ENCODE measurements around the gene NLGN3. TPM values are rescaled to one million over a fixed set of nuclear protein-coding genes. Genes with fewer than 3 reads are reported as not detected.

NLGN3 gene
- total and polyA plus RNA-seq, 2 of the 8 experiments (the other 6 are each of a cell fraction or from before 2014, with no cell fraction given), result 12.0 to 14.8 TPM

DNA sequence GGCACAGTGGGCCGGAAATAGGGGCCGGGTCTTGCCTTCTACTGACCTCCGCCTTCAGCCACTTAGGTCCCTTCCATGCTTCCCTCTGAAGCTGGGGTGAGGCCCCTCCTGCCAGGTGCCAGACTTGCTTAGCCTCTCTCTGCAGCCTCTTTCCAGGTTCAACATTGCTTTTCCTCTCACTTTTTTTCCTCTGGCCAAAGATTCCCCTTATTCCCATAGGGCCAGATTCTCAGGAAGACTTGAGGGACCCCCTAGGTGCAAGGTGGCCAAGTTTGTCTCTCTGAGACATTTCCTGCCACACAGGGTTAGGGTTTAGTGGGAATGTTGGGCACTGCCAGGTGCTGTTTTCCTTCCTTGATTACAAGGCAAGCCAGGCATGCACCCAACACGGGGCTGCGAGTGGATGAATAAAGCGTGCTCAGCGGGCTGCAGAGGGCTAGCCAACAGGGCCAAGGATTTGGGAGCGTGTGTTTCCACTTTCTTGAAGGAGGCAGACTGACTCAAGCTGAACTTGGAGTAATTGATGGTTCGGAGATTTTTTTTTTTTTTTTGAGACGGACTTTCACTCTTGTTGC lies 70.8 kb downstream of the NLGN3 start:
- Histone ChIP-seq H3K18ac (ENCODE audit: extremely low read depth, low read length) (no peak overlapping the region), H3K27ac (ENCODE audit: low read depth, low read length) (no peak overlapping the region), H4K8ac (ENCODE audit: extremely low read depth, insufficient read depth, low read length) (no peak overlapping the region; the same call in 1 of the 2 replicates), H3K36me3 (ENCODE audit: control insufficient read depth in 2 of 4, insufficient read depth in 4 of 4, low read length in 3 of 4) (no peaks in the 10 kb centered on the region), H3K4me2 (ENCODE audit: insufficient read depth in 1 of 2, low read depth in 2 of 2, low read length in 2 of 2) (no peak overlapping the region), H2BK20ac (ENCODE audit: low read length) (no peak overlapping the region), H3K4ac (replicated peaks; ENCODE audit: insufficient read length, low read depth, low read length) (no peak overlapping the region), H3K79me2 (ENCODE audit: control insufficient read depth in 1 of 2, insufficient read depth in 2 of 2, low read length in 2 of 2) (no peaks in the 10 kb centered on the region), H2BK12ac (ENCODE audit: low read depth, low read length) (no peak overlapping the region), H3K4me1 (replicated peaks in 1 of 4; ENCODE audit: control insufficient read depth in 3 of 4, insufficient read depth in 4 of 4, low read length in 3 of 4) (peaks cover 0 to 3% (median 0%) of the 10 kb centered on the region in 4 experiments; a peak in 3 of 7 replicates), H4K20me1 (replicated peaks in 1 of 2; ENCODE audit: control insufficient read depth in 1 of 2, insufficient read depth in 2 of 2, low read length in 2 of 2) (no peaks in the 10 kb centered on the region), H3K79me1 (ENCODE audit: low read depth, low read length) (no peaks in the 10 kb centered on the region), H3K9me3 (ENCODE audit: insufficient read depth in 2 of 2, low read depth in 1 of 2, low read length in 1 of 2) (no peaks in the 10 kb centered on the region), H3K4me3 (ENCODE audit: extremely low read depth in 1 of 4, insufficient read depth in 2 of 4, low read depth in 3 of 4, low read length in 4 of 4) (no peak overlapping the region), H2BK120ac (replicated peaks; ENCODE audit: low read depth, low read length) (no peak overlapping the region), H2AK5ac (ENCODE audit: low read depth, low read length) (no peak overlapping the region), H4K5ac (ENCODE audit: insufficient read length, low read depth, low read length) (no peak overlapping the region), H3K27me3 (replicated peaks in 1 of 4; ENCODE audit: control insufficient read depth in 3 of 4, extremely low read depth in 1 of 4, insufficient read depth in 3 of 4, low read length in 3 of 4) (no peaks in the 10 kb centered on the region), H2AFZ (ENCODE audit: low read length) (no peak overlapping the region), H4K91ac (replicated peaks; ENCODE audit: insufficient read length, low read length) (no peak overlapping the region), H3K9ac (replicated peaks in 1 of 4; ENCODE audit: extremely low read depth in 1 of 4, low read depth in 3 of 4, low read length in 3 of 4) (no peak overlapping the region), H3K14ac (ENCODE audit: insufficient read length) (no peak overlapping the region), H2BK15ac (ENCODE audit: low read length) (peak overlapping the region; percentile 61; the same call in 1 of the 2 replicates), H3K23me2 (ENCODE audit: low read depth, low read length) (no peaks in the 10 kb centered on the region), H3K23ac (ENCODE audit: insufficient read length) (no peak overlapping the region), H2BK5ac (ENCODE audit: low read depth, low read length) (no peak overlapping the region), H3K56ac (replicated peaks; ENCODE audit: insufficient read length, low read depth, low read length) (no peak overlapping the region)
- TF ChIP-seq NRF1 (IDR thresholded peaks at IDR 0.05; ENCODE audit: low read depth, low read length) (no peak), CHD1 (IDR thresholded peaks at IDR 0.05; ENCODE audit: low read depth, low read length) (no peak), NANOG (IDR thresholded peaks at IDR 0.05; ENCODE audit: insufficient read depth, low read depth, low read length, poor library complexity, severe bottlenecking) (no peak), HDAC2 (IDR thresholded peaks at IDR 0.05; ENCODE audit: borderline replicate concordance in 1 of 2, low read depth in 2 of 2, low read length in 2 of 2) (no peak), EGR1 (IDR thresholded peaks at IDR 0.05; ENCODE audit: borderline replicate concordance, low read depth, low read length) (no peak), TAF7 (optimal IDR thresholded peaks at IDR 0.05; ENCODE audit: borderline replicate concordance, low read depth, low read length) (no peak), CHD2 (IDR thresholded peaks at IDR 0.05; ENCODE audit: low read length) (no peak)
- ChIA-PET POLR2A (ENCODE audit: partially characterized antibody) (interaction anchor here (0.9 kb wide), 1 partner anchor 285 kb away, joined by 3 read pairs; the partner anchor contains the start of gene SLC7A3), CTCF (ENCODE audit: partially characterized antibody) (no interaction called here)
- 92% methylated on average over 8 of the region's 10 CpGs; no CpG with 5 or more reads in 1 of the 2 experiments for WGBS, 2 experiments (ENCODE audit: extremely low coverage in 1 of 2, insufficient coverage in 1 of 2, insufficient read length in 1 of 2, insufficient replicate concordance in 2 of 2, low coverage in 1 of 2, low lambda C conversion rate in 2 of 2, missing lambda C conversion rate in 1 of 2)
- FAIRE-seq, result no peak
- no peak for DNase-seq (ENCODE audit: low read depth in 1 of 2, low spot score in 2 of 2)
